Colonic mucosa (tissue), 4 donors: ENCODE measurements around the gene NFKBIZ. TPM values are rescaled to one million over a fixed set of nuclear protein-coding genes. Genes with fewer than 3 reads are reported as not detected.

Source experiments
- DNase-seq: peaks from one replicate; pipeline ENCODE4 v3.0.0-alpha.2; 2020
- H3K27ac ChIP-seq: fragments of 200-600 bp; one replicate; pipeline ENCODE4 v1.8.0; 2021
- H3K27me3 ChIP-seq: fragments of 200-600 bp; one replicate; pipeline ENCODE4 v1.8.0; 2021
- H3K36me3 ChIP-seq: fragments of 200-600 bp; one replicate; pipeline ENCODE4 v1.8.0; 2021
- H3K4me1 ChIP-seq: fragments of 200-600 bp; one replicate; pipeline ENCODE4 v1.8.0; 2021; ENCODE audit warnings: mild to moderate bottlenecking
- H3K4me3 ChIP-seq: fragments of 200-600 bp; one replicate; pipeline ENCODE4 v1.8.0; 2021
- H3K9ac ChIP-seq, 2 donors: one replicate each; pipeline ENCODE4 v1.7.0; 2013; ENCODE audit warnings: control low read depth in 2 of 2, low read depth in 2 of 2, low read length in 2 of 2
- H3K9me3 ChIP-seq: fragments of 200-600 bp; one replicate; pipeline ENCODE4 v1.8.0; 2021
- CTCF ChIP-seq: fragments of 200-600 bp; IDR thresholded peaks from one replicate; pipeline ENCODE4 v1.8.0; 2022; ENCODE audit warnings: antibody characterized with exemption, mild to moderate bottlenecking
- intact Hi-C: fragments of 100-400 bp; cut with DNase I; formaldehyde crosslinking; loops from one replicate; pipeline ENCODE4 v1.14.1; 2022
- total RNA-seq, 2 donors: library from RNA; stranded (reverse); fragmentation: NEBNext Ultra II Directional in 1 of 2; extraction: Animal tissue kit (Norgen Biotek cat#: 25700) in 1 of 2; gene quantifications; one replicate each; pipeline ENCODE4 v1.2.1, GENCODE V29; 2021
- donor health status: healthy.
- donor health status: DM: no; HTN: no; CAD: no.
- donor health status: DM: no; HTN: no; CAD: no.

Gene NFKBIZ
- total RNA-seq, 2 donors from 2014 or later = 69.4 to 96.2 TPM

GRCh38 chr3:101803939-101804338, 45.4 kb upstream of the NFKBIZ start:
- Histone ChIP-seq H3K4me3 (no peak overlapping the region), H3K27ac (no peak overlapping the region), H3K27me3 (no peaks in the 10 kb centered on the region), H3K9ac (no peak overlapping the region), H3K4me1 (no peaks in the 10 kb centered on the region), H3K9me3 (no peaks in the 10 kb centered on the region), H3K36me3 (no peaks in the 10 kb centered on the region)
- intact Hi-C loops = loop anchor here (2.0 kb wide), 1 partner anchor 733 kb away; no protein-coding TSS in a partner anchor
- no peak for DNase-seq
- TF ChIP-seq CTCF = no peak

GRCh38 chr3:101806491-101806890, 42.8 kb upstream of the NFKBIZ start:
- H3K4me1 ChIP-seq = no peaks in the 10 kb centered on the region
- H3K36me3 ChIP-seq = no peaks in the 10 kb centered on the region
- no peak overlapping the region for H3K9ac ChIP-seq
- DNase-seq = no peak
- no peak overlapping the region for H3K4me3 ChIP-seq
- H3K9me3 ChIP-seq = no peaks in the 10 kb centered on the region
- intact Hi-C loops = no loop called here
- no peak overlapping the region for H3K27ac ChIP-seq
- no peak for TF ChIP-seq CTCF
- no peaks in the 10 kb centered on the region for H3K27me3 ChIP-seq

GRCh38 chr3:101807888-101808287, 41.4 kb upstream of the NFKBIZ start:
- DNase-seq = no peak
- Histone ChIP-seq H3K9ac (no peak overlapping the region), H3K27me3 (no peaks in the 10 kb centered on the region), H3K36me3 (no peaks in the 10 kb centered on the region), H3K4me3 (no peak overlapping the region), H3K9me3 (no peaks in the 10 kb centered on the region), H3K27ac (no peak overlapping the region), H3K4me1 (no peaks in the 10 kb centered on the region)
- intact Hi-C loops = loop anchor here (2.0 kb wide), 1 partner anchor 417 kb away; no protein-coding TSS in a partner anchor
- TF ChIP-seq CTCF = no peak

- H3K27ac ChIP-seq = no peak overlapping the region
- H3K4me3 ChIP-seq = no peak overlapping the region
- TF ChIP-seq CTCF = peak; percentile 69
- no peaks in the 10 kb centered on the region for H3K36me3 ChIP-seq
- intact Hi-C loops = loop anchor here (2.0 kb wide), 1 partner anchor 415 kb away; no protein-coding TSS in a partner anchor
- no peak overlapping the region for H3K9ac ChIP-seq
- peak; percentile 38 for DNase-seq
- H3K9me3 ChIP-seq = no peaks in the 10 kb centered on the region
- peaks cover 4% of the 10 kb centered on the region for H3K4me1 ChIP-seq
- H3K27me3 ChIP-seq = no peaks in the 10 kb centered on the region
Measured at GRCh38 chr3:101809178-101810021, 39.9 kb upstream of the NFKBIZ start.

GRCh38 chr3:101810022-101810418, 39.3 kb upstream of the NFKBIZ start:
- intact Hi-C loops = no loop called here
- no peak for DNase-seq
- Histone ChIP-seq H3K27ac (no peak overlapping the region), H3K4me1 (peaks cover 10% of the 10 kb centered on the region), H3K36me3 (no peaks in the 10 kb centered on the region), H3K27me3 (no peaks in the 10 kb centered on the region), H3K9me3 (no peaks in the 10 kb centered on the region), H3K9ac (no peak overlapping the region), H3K4me3 (no peak overlapping the region)
- no peak for TF ChIP-seq CTCF
